Measurements from ENCODE around the gene AKR1C2.
"Not testable (repeated sequence)": the region's sequence is repeated elsewhere in the genome, so short reads cannot be mapped to it uniquely, and the experiment has no call there.

Gene AKR1C2

DNA sequence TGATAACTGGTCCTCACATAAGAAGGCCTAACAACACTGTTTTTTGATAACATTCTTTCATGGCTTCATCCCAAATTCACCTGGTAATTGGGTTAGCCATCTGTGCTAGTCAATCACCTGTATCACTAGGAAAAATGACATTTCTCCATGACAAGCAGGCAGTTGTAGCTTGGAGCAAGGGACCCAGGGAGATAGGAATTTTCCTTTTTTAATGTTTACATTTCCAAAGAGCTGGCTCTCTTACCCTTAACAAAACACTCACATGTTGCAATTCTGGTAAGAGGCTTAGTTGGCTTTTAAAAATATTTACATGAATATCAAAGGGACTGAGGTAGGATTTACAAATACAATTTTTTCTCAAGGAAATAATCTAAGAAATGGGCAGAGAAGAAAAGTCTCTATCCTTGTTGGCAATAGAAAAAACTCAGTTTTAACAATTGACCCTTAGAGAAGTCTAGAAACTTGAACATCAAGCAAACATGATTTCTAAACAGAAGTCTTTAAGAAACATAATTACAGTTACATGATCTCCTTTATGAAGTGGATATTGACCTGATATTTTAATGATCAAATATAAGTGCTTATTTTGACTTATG, 56.5 kb downstream of the AKR1C2 start:
- intact Hi-C loops (cut with DNase I; ENCODE audit: low total_unique reads) = loop anchor here (10.0 kb wide), 1 partner anchor 128 kb away; no protein-coding TSS in a partner anchor
- TF ChIP-seq, protein P1, sequence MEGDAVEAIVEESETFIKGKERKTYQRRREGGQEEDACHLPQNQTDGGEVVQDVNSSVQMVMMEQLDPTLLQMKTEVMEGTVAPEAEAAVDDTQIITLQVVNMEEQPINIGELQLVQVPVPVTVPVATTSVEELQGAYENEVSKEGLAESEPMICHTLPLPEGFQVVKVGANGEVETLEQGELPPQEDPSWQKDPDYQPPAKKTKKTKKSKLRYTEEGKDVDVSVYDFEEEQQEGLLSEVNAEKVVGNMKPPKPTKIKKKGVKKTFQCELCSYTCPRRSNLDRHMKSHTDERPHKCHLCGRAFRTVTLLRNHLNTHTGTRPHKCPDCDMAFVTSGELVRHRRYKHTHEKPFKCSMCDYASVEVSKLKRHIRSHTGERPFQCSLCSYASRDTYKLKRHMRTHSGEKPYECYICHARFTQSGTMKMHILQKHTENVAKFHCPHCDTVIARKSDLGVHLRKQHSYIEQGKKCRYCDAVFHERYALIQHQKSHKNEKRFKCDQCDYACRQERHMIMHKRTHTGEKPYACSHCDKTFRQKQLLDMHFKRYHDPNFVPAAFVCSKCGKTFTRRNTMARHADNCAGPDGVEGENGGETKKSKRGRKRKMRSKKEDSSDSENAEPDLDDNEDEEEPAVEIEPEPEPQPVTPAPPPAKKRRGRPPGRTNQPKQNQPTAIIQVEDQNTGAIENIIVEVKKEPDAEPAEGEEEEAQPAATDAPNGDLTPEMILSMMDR (IDR thresholded peaks at IDR 0.05) = peak in 1 of 2 experiments; percentile 11
- Histone ChIP-seq H3K36me3 (no peaks in the 10 kb centered on the region), H3K4me1 (peaks cover 0 to 70% (median 41%) of the 10 kb centered on the region in 4 donors), H3K27ac (peak overlapping the region; percentile 68 to 79), H3K4me3 (no peak overlapping the region), H3K9me3 (no peaks in the 10 kb centered on the region), H3K27me3 (no peaks in the 10 kb centered on the region)
- no peak for DNase-seq

DNA sequence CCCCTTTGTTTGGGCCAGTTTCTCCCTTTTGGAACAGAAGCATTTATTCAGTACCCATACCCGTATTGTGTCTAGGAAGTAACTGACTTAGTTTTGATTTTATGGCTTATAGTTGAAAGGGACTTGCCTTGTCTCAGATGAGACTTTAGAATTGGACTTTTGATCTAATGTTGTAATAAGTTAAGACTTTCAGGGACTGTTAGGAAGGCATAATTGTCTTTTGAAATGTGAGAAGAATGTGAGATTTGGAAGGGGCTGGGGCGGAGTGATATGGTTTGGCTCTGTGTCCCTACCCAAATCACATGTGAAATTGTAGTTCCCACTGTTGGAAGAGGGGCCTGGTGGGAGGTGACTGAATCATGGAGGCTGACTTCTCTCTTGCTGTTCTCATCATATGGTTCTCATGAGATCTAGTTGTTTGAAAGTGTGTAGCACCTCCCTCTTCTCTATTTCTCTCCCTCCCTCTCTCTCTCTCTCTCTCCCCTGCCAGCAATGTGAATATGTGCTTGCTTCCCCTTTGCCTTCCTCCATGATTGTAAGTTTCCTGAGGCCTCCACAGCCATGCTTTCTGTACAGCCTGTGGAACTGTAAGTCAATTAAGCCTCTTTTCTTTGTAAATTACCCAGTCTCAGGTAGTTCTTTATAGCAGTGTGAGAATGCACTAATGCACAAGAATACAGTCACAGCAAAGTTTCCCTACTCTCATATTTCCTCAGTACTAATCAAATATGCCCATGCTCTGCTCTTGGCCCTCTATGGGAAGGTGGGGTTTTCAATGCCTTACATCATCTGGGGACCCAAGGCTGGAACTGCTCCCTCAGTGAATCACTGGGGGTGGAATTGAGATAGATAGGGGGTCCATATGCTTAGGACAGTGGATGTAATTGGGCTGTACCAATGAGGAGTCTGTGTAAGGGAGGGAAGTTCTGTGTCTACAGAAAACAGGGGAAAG, 57.6 kb downstream of the AKR1C2 start:
- Histone ChIP-seq H3K4me1 (peaks cover 0 to 81% (median 50%) of the 10 kb centered on the region in 4 donors), H3K9me3 (no peaks in the 10 kb centered on the region), H3K27ac (peak overlapping the region; percentile 68 to 79), H3K4me3 (no peak overlapping the region), H3K36me3 (no peaks in the 10 kb centered on the region), H3K27me3 (no peaks in the 10 kb centered on the region)
- TF ChIP-seq, protein P1 (IDR thresholded peaks at IDR 0.05) = no peak
- no peak for DNase-seq
- intact Hi-C loops (cut with DNase I; ENCODE audit: low total_unique reads) = loop anchor here (10.0 kb wide), 1 partner anchor 129 kb away; no protein-coding TSS in a partner anchor

DNA sequence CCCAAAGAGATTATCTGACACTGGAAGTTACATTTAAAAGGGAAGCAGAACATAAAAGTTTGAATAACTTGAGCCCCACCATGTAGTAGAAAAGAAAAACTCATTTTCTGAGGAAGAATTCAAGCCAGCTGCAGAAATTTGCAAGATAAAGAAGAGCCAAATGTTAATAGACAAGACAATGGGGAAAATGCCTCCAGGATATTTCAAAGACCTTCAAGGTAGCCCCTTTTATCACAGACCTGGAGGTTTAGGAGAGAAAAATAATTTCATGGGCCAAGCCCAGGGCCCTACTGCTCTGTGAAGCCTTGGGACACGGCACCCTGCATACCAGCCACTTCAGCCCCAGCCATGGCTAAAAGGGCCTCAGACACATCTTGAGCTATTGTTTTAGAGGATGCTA, 58.8 kb downstream of the AKR1C2 start:
- Histone ChIP-seq H3K27me3 (no peaks in the 10 kb centered on the region), H3K27ac (peak overlapping the region; percentile 68 to 79), H3K9me3 (no peaks in the 10 kb centered on the region), H3K36me3 (no peaks in the 10 kb centered on the region), H3K4me3 (no peak overlapping the region), H3K4me1 (peaks cover 0 to 88% (median 54%) of the 10 kb centered on the region in 4 donors)
- intact Hi-C loops (cut with DNase I; ENCODE audit: low total_unique reads) = loop anchor here (5.0 to 10.0 kb wide), 2 partner anchors 93 to 130 kb away; no protein-coding TSS in a partner anchor
- TF ChIP-seq, protein P1 (IDR thresholded peaks at IDR 0.05) = no peak
- DNase-seq = no peak

DNA sequence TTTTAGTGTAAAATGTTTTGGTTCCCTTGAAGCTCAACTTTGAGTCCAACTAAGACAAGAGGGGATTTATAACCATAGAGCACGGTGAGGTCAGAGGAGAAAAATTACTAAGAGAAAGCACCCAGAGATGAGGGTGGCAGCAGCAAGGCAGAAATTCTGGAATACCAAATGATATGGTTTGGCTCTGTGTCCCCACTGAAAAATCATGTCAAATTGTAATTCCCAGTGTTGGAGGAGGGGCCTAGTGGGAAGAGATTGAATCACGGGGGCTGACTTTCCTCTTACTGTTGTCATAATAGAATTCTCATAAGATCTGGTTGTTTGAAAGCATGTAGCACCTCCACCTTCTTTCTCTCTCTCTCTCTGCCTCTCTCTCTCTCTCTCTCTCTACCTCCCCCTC, 59.8 kb downstream of the AKR1C2 start:
- Histone ChIP-seq H3K9me3 (no peaks in the 10 kb centered on the region), H3K4me1 (peaks cover 0 to 82% (median 51%) of the 10 kb centered on the region in 4 donors), H3K4me3 (no peak overlapping the region), H3K27me3 (no peaks in the 10 kb centered on the region), H3K36me3 (no peaks in the 10 kb centered on the region), H3K27ac (peak overlapping the region; percentile 68 to 79)
- intact Hi-C loops (cut with DNase I; ENCODE audit: low total_unique reads) = loop anchor here (5.0 to 10.0 kb wide), 2 partner anchors 92 to 131 kb away; no protein-coding TSS in a partner anchor
- DNase-seq = no peak
- TF ChIP-seq, protein P1 (IDR thresholded peaks at IDR 0.05) = no peak

DNA sequence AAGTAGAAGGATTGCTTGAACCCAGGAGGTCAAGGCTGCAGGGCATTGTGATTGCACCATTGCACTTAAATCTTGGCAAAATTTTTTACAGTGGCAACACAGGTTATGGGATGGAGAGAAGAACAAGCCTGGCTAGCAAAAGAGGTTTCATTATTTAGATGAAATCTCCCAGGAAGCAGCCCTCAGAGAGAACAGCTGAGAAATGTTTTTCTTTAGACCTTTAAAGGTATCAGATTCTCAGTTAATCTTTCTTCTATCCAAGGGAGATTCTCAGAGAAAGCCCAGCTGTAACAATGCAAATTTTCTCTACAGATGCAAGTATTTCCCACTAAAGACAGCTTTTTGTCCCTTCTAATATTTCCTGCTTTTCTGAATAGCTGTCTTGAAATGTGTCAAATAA, 60.2 kb downstream of the AKR1C2 start:
- not testable (repeated sequence) for H3K9me3 ChIP-seq, H3K27me3 ChIP-seq, H3K4me3 ChIP-seq, H3K36me3 ChIP-seq, DNase-seq
- Histone ChIP-seq H3K27ac (peak overlapping the region; percentile 68 to 79), H3K4me1 (peaks cover 0 to 78% (median 47%) of the 10 kb centered on the region in 4 donors)
- intact Hi-C loops (cut with DNase I; ENCODE audit: low total_unique reads) = loop anchor here (5.0 to 10.0 kb wide), 2 partner anchors 91 to 131 kb away; no protein-coding TSS in a partner anchor
